Measurements from ENCODE around the gene ORC6. TPM values are rescaled to one million over a fixed set of nuclear protein-coding genes. Genes with fewer than 3 reads are reported as not detected.

The ORC6 gene
- total RNA-seq, 2 donors from 2014 or later, result 1.4 to 16.8 TPM

- H3K9me3 ChIP-seq, result no peaks in the 10 kb centered on the region
- H3K36me3 ChIP-seq, result no peaks in the 10 kb centered on the region
- intact Hi-C loops (cut with DNase I), result no loop called here
- no peaks in the 10 kb centered on the region for H3K27me3 ChIP-seq (replicated peaks; ENCODE audit: insufficient read depth)
- H3K4me1 ChIP-seq (replicated peaks), result no peaks in the 10 kb centered on the region
- no peak overlapping the region for H3K27ac ChIP-seq
- 90% methylated on average over 4 of the region's 4 CpGs for WGBS
- no peak overlapping the region for H3K4me3 ChIP-seq
- TF ChIP-seq CTCF (IDR thresholded peaks at IDR 0.05) (no peak), POLR2AphosphoS5 (IDR thresholded peaks at IDR 0.05) (no peak), POLR2A (IDR thresholded peaks at IDR 0.05) (no peak)
- DNase-seq (ENCODE audit: low spot score), result no peak
Measured at GRCh38 chr16:46721885-46722284, 32.4 kb downstream of the ORC6 start.

- intact Hi-C loops (cut with DNase I), result no loop called here
- WGBS, result 88% methylated on average over 7 of the region's 7 CpGs
- no peak overlapping the region for H3K4me3 ChIP-seq
- H3K27ac ChIP-seq, result no peak overlapping the region
- TF ChIP-seq CTCF (IDR thresholded peaks at IDR 0.05), result no peak
- no peak for TF ChIP-seq POLR2A (IDR thresholded peaks at IDR 0.05)
- no peak for TF ChIP-seq POLR2AphosphoS5 (IDR thresholded peaks at IDR 0.05)
- H3K36me3 ChIP-seq, result no peaks in the 10 kb centered on the region
- no peaks in the 10 kb centered on the region for H3K9me3 ChIP-seq
- DNase-seq (ENCODE audit: low spot score), result no peak
- no peaks in the 10 kb centered on the region for H3K27me3 ChIP-seq (replicated peaks; ENCODE audit: insufficient read depth)
- H3K4me1 ChIP-seq (replicated peaks), result no peaks in the 10 kb centered on the region
Measured at GRCh38 chr16:46727184-46727583, 37.7 kb downstream of the ORC6 start.

GRCh38 chr16:46727630-46728029 is 38.2 kb downstream of the ORC6 start:
- TF ChIP-seq POLR2A (IDR thresholded peaks at IDR 0.05) (no peak), CTCF (IDR thresholded peaks at IDR 0.05) (no peak), POLR2AphosphoS5 (IDR thresholded peaks at IDR 0.05) (no peak)
- Histone ChIP-seq H3K36me3 (no peaks in the 10 kb centered on the region), H3K27me3 (replicated peaks; ENCODE audit: insufficient read depth) (no peaks in the 10 kb centered on the region), H3K4me3 (no peak overlapping the region), H3K4me1 (replicated peaks) (no peaks in the 10 kb centered on the region), H3K27ac (no peak overlapping the region), H3K9me3 (no peaks in the 10 kb centered on the region)
- WGBS, result 94% methylated on average over 9 of the region's 9 CpGs
- intact Hi-C loops (cut with DNase I), result no loop called here
- DNase-seq (ENCODE audit: low spot score), result no peak

- no peak for DNase-seq (ENCODE audit: low spot score)
Measured at GRCh38 chr16:46728806-46729205, 39.3 kb downstream of the ORC6 start.

More at GRCh38 chr16:46728806-46729205, 39.3 kb downstream of the ORC6 start:
- Histone ChIP-seq H3K4me3 (no peak overlapping the region), H3K27ac (no peak overlapping the region), H3K27me3 (replicated peaks; ENCODE audit: insufficient read depth) (no peaks in the 10 kb centered on the region), H3K36me3 (no peaks in the 10 kb centered on the region), H3K9me3 (no peaks in the 10 kb centered on the region), H3K4me1 (replicated peaks) (no peaks in the 10 kb centered on the region)
- 80% methylated on average over 14 of the region's 14 CpGs for WGBS
- intact Hi-C loops (cut with DNase I), result no loop called here
- TF ChIP-seq POLR2AphosphoS5 (IDR thresholded peaks at IDR 0.05) (no peak), POLR2A (IDR thresholded peaks at IDR 0.05) (no peak), CTCF (IDR thresholded peaks at IDR 0.05) (no peak)
